Left lung (tissue), 10 donors: Measurements from ENCODE around the gene JMJD6. TPM values are rescaled to one million over a fixed set of nuclear protein-coding genes. Genes with fewer than 3 reads are reported as not detected.
"Not testable (repeated sequence)": the region's sequence is repeated elsewhere in the genome, so short reads cannot be mapped to it uniquely, and the experiment has no call there.

Source experiments
- ATAC-seq: fragments of 200-7000 bp; cut with Tn5 transposase; one replicate; pipeline ENCODE4 v1.9.1; 2020; ENCODE audit warnings: moderate library complexity
- DNase-seq, 4 donors: peaks; one replicate each; pipeline ENCODE4 v3.0.0-alpha.2; 2013 to 2020
- H3K27ac ChIP-seq, 2 donors: fragments of 200-600 bp; sonication (generic) in 1 of 2; one replicate each; pipeline versions ENCODE4 v1.5.0 to v1.8.0; 2020 to 2021
- H3K27me3 ChIP-seq, 2 donors: fragments of 200-600 bp; sonication (generic) in 1 of 2; one replicate each; pipeline versions ENCODE4 v1.5.0 to v1.8.0; 2020 to 2021
- H3K36me3 ChIP-seq, 2 donors: fragments of 200-600 bp; sonication (generic) in 1 of 2; one replicate each; pipeline versions ENCODE4 v1.5.0 to v1.8.0; 2020 to 2021
- H3K4me1 ChIP-seq, 2 donors: fragments of 200-600 bp; one replicate each; pipeline ENCODE4 v1.8.0; 2021
- H3K4me3 ChIP-seq, 2 donors: fragments of 200-600 bp; sonication (generic) in 1 of 2; one replicate each; pipeline versions ENCODE4 v1.5.0 to v1.8.0; 2020 to 2021; ENCODE audit warnings: mild to moderate bottlenecking in 1 of 2
- H3K9me3 ChIP-seq, 2 donors: fragments of 200-600 bp; sonication (generic) in 1 of 2; one replicate each; pipeline versions ENCODE4 v1.5.0 to v1.8.0; 2020 to 2021
- intact Hi-C, 2 donors: fragments of 100-400 bp; cut with DNase I; formaldehyde crosslinking; loops; one replicate each; pipeline versions ENCODE4 v1.11.2 to v1.14.2; 2022
- polyA plus RNA-seq, 6 donors: library from polyadenylated mRNA; unstranded; fragments of 120-200 nt; gene quantifications; one replicate each; pipeline ENCODE4 v1.2.1, GENCODE V29; 2013; ENCODE audit not compliant: insufficient read length in 6 of 6
- total RNA-seq, 2 donors: library from RNA; stranded (reverse); fragmentation: NEBNext Ultra II Directional; extraction: Animal tissue kit (Norgen Biotek cat#: 25700); gene quantifications; one replicate each; pipeline ENCODE4 v1.2.1, GENCODE V29; 2021
- TF ChIP-seq, protein P1 (sequence below), 2 donors: fragments of 200-600 bp; sonication (generic) in 1 of 2; IDR thresholded peaks; one replicate each; pipeline versions ENCODE4 v1.5.0 to v1.8.0; 2021; ENCODE audit warnings: antibody characterized with exemption in 2 of 2
- donor health status: DM: no; HTN: yes; CAD: no.
- donor health status: DM: no; HTN: no; CAD: no.

JMJD6 gene
- total and polyA plus RNA-seq, 8 donors: 21.9 to 35.9 (median 26.1) TPM

DNA sequence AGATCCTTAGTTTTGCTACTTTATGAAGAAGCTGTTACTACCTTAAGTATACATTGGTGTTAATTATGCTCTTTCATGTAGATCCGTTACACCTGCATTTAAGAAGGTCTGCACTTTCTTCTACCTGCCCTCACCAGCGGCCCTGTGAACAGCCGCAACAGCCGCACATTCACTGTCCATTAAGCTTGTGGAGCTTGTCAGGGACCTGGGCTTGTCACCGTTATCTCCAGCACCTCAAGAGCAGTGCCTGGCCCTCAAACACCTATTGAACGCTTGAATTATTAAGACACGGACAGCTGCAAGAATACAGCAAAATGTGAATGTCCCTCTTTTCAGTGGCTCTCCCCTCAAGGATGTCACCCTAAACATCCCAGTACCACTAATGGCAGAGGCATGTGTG lies 12.6 kb downstream of the JMJD6 start:
- Histone ChIP-seq H3K9me3 (no peaks in the 10 kb centered on the region), H3K27me3 (peaks cover 0 to 6% of the 10 kb centered on the region in 2 donors), H3K27ac (no peak overlapping the region), H3K4me1 (peaks cover 33 to 71% of the 10 kb centered on the region in 2 donors), H3K36me3 (peaks cover 0 to 57% of the 10 kb centered on the region in 2 donors), H3K4me3 (no peak overlapping the region)
- intact Hi-C loops: loop anchor here in 1 of 2 donors (10.0 kb wide), 1 partner anchor 159 kb away; no protein-coding TSS in a partner anchor
- TF ChIP-seq, protein P1, sequence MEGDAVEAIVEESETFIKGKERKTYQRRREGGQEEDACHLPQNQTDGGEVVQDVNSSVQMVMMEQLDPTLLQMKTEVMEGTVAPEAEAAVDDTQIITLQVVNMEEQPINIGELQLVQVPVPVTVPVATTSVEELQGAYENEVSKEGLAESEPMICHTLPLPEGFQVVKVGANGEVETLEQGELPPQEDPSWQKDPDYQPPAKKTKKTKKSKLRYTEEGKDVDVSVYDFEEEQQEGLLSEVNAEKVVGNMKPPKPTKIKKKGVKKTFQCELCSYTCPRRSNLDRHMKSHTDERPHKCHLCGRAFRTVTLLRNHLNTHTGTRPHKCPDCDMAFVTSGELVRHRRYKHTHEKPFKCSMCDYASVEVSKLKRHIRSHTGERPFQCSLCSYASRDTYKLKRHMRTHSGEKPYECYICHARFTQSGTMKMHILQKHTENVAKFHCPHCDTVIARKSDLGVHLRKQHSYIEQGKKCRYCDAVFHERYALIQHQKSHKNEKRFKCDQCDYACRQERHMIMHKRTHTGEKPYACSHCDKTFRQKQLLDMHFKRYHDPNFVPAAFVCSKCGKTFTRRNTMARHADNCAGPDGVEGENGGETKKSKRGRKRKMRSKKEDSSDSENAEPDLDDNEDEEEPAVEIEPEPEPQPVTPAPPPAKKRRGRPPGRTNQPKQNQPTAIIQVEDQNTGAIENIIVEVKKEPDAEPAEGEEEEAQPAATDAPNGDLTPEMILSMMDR (IDR thresholded peaks at IDR 0.05): no peak
- ATAC-seq (no peak), DNase-seq (no peak)

- H3K27me3 ChIP-seq, DNase-seq, ATAC-seq, H3K9me3 ChIP-seq, H3K4me3 ChIP-seq: not testable (repeated sequence)
- Histone ChIP-seq H3K27ac (peak overlapping the region; percentile 55 to 70), H3K36me3 (peaks cover 0 to 43% of the 10 kb centered on the region in 2 donors), H3K4me1 (peaks cover 47 to 75% of the 10 kb centered on the region in 2 donors)
- intact Hi-C loops: loop anchor here in 1 of 2 donors (10.0 kb wide), 1 partner anchor 158 kb away; no protein-coding TSS in a partner anchor
Measured at GRCh38 chr17:76712321-76712720, 14.1 kb downstream of the JMJD6 start.

DNA sequence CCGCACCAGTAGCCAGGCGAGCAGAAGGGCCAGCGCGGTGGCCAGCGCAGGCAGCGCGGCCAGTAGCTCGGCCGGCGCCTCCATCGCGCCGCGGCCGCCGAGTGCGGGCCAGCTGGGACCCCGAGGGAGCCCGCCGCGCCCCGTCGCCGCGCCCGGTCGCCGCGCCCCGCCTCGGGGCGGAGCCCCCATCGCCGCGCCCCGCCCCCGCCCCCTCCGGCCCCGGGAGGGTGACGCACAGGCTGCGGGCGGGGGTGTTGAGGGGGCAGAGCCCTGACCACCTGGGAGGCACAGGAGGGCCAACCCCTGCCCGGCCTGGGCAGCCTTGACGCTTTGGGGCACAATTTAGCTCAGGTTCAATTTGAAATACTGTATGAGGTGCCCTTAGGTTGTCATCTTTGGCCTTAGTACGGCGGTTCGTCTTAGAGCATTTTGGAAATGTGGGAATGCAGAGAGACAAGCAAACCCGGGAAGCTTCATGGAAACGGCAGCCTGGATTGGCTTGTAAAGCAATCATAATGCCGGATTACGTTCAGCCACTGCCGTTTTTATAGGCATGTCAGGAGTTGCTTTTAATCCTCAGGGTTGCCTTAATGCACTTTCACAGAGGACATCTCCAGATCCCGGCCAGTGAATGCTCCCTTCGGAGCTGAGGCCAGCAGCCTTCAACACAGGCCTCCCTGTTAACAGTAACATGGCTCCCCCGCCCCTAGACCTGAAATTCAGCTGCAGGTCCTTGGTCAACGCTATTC lies 15.4 kb downstream of the JMJD6 start, which contains the start of gene MXRA7:
Gene MXRA7 (minus strand): TSS at position 103 of the 749 bp plus-strand sequence. CDS start 19 bp downstream, at position 84.
- TF ChIP-seq, protein P1 (IDR thresholded peaks at IDR 0.05): no peak
- ATAC-seq: peak; percentile 71
- Histone ChIP-seq H3K4me3 (peak within 1 kb of the TSS; percentile 51 to 80), H3K9me3 (no peaks in the 10 kb centered on the region), H3K36me3 (peaks cover 0 to 30% of the 10 kb centered on the region in 2 donors), H3K4me1 (peaks cover 35 to 63% of the 10 kb centered on the region in 2 donors), H3K27me3 (peaks cover 0 to 6% of the 10 kb centered on the region in 2 donors), H3K27ac (peak within 1 kb of the TSS; percentile 67 to 88)
- peak in 3 of 4 donors; percentile 76 to 87 (median 76) for DNase-seq
- intact Hi-C loops: loop anchor here in 1 of 2 donors (10.0 kb wide), 1 partner anchor 156 kb away; no protein-coding TSS in a partner anchor

DNA sequence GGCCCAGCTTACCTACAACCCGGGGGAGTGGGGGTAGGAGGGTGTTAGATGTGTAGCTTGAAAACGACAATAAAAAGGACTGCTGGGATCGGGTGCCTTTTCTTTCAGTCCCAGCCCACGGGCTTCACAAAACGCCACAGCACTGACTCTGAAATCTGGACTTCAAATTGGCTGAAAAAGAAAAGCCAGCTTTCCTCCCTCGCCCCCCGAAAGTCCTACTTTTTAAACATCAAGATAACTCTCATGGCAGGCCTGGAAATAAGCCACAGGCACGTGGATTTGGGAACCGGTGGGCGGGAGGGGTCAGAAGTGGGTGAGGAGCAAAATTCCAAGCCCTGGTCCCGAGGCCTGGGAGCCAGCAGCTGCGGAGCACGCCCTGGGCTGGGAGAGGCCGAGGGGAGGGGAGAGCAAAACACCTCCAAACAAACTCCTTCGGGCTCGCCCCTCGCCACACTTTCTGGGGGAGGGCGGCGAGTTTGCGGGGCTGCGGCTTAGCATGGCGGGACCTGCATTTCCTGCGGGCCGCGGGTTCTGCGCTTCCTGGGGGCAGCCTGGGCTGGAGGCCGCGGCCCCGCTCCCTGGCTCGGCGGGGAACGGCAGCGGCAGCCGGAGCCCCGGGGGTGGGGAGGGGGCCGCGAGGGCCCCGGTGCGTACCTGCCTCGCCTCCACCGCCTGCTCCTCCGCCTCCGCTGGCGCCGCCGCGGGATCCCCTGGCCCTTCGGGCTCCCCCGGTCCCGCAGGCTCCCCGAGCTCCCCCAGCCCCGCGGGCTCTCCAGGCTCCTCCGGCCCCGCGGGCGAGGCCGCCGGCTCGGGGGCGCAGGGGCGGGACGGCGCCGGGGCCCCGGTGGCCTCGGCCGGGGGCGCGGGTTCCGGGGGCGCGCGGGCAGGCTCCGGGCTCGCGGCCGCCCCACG lies 16.2 kb downstream of the JMJD6 start:
- peak; percentile 49 for ATAC-seq
- H3K27me3 ChIP-seq, DNase-seq, H3K9me3 ChIP-seq: not testable (repeated sequence)
- Histone ChIP-seq H3K36me3 (peaks cover 0 to 24% of the 10 kb centered on the region in 2 donors), H3K27ac (peak overlapping the region; percentile 67 to 88), H3K4me1 (peaks cover 29 to 55% of the 10 kb centered on the region in 2 donors), H3K4me3 (peak overlapping the region; percentile 51 to 80)
- intact Hi-C loops: loop anchor here in 1 of 2 donors (10.0 kb wide), 1 partner anchor 155 kb away; no protein-coding TSS in a partner anchor

DNA sequence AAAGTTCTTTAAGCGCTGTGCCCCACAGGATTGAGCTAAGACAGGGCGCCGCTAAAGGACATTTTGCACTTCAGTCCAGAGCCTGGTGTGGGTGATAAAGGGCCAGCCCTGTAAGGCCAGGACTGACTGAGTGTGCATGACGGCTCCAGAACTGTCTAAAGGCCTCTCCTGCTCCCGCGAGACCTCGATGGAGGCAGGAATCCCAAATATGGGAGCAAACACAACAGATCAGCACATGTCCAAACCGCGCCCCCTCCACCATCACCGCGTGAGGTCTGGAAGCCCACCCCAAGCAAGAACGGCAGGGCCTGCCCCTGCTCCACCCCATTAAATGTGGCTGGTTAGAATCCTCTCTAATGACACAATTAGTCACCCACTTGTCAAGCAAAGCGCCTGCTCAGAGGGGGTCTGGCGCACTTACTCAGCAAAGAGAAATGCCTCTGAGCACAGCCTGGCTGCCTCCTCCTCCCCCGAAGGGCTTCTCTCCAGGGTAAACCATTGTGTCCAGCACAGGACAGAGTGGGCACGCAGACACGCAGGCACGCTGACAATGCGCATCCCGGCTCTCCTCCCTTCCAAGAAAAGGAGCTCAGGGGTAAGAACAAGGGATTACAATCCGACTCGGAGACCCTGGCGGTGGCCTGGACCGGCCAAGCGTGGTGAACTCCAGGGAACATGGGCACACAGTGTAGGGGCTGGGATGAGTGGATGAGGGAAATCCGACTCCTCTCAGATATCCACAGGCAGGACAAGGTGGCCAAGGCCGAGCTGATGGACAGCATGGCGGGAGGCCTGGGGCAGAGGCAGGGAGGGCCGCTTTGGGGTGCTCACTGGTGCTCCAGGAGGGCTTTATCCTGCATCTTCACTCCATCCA lies 17.1 kb downstream of the JMJD6 start:
- peaks cover 0 to 6% of the 10 kb centered on the region in 2 donors for H3K27me3 ChIP-seq
- no peaks in the 10 kb centered on the region for H3K9me3 ChIP-seq
- intact Hi-C loops: no loop called here
- TF ChIP-seq, protein P1 (IDR thresholded peaks at IDR 0.05): no peak
- peaks cover 26 to 46% of the 10 kb centered on the region in 2 donors for H3K4me1 ChIP-seq
- peaks cover 0 to 20% of the 10 kb centered on the region in 2 donors for H3K36me3 ChIP-seq
- ATAC-seq (peak; percentile 65), DNase-seq (peak in 3 of 4 donors; percentile 73 to 88 (median 79))
- peak overlapping the region; percentile 51 to 80 for H3K4me3 ChIP-seq
- H3K27ac ChIP-seq: peak overlapping the region; percentile 67 to 88
